ENCODE results near the gene ENDOG. TPM values are rescaled to one million over a fixed set of nuclear protein-coding genes. Genes with fewer than 3 reads are reported as not detected.
"Not testable (repeated sequence)": the region's sequence is repeated elsewhere in the genome, so short reads cannot be mapped to it uniquely, and the experiment has no call there.

ENDOG gene
- total RNA-seq, 2 experiments from 2014 or later, result 20.1 to 22.9 TPM

DNA sequence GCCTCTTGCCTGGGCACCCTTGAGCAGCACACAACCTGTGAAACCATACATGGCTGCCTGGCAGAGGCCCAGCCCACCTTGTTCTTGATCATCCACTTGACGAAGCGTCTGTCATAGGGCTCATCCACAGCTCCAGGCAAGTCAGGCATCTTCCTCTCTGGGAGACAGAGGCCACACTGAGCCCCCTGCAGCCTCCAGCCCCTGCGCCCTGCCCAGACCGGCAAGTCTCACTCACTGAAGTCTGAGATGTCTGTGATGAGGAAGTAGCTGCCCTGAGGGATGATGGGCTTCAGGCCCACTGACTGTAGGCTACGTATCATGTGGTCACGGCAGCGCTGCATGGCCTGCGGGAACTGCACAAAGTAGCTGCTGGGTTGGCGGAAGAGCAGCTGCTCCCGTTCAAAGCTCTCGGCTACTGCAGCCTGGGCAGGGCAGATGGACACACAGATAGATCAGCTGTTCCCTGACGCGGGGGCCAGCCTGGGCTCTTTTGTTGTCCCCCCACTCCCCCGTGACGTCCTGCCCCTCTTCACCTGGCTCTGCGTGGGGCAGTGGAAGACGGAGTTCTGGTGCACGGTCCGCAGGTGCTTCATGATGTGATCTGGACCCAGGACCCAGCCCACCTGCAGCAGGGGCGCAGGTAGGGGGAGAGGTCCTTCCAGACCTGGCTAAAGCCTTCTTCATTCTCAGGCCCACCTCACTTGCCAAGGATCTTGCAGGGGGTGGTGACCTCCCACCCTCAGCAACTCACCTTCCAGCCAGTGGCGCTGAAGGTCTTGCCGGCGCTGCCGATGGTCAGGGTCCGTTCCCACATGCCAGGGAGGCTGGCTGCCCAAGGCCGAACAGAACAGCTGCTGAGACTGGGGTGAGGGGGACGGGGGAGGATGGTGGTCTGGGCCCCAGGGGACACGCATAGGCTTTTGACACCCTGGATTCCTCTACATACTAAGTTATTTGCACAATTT lies 17.2 kb downstream of the ENDOG start:
- DNase-seq, result no peak
- Mint-ChIP-seq H3K27ac (no peak overlapping the region), H3K4me1 (no peaks in the 10 kb centered on the region), H3K27me3 (no peaks in the 10 kb centered on the region), H3K9me3 (no peaks in the 10 kb centered on the region), H3K36me3 (peaks cover 3% of the 10 kb centered on the region), H3K4me3 (no peak overlapping the region)

GRCh38 chr9:128836509-128837145 lies 18.3 kb downstream of the ENDOG start:
- Mint-ChIP-seq H3K4me1 (no peaks in the 10 kb centered on the region), H3K36me3 (peaks cover 3% of the 10 kb centered on the region), H3K4me3 (no peak overlapping the region), H3K27me3 (no peaks in the 10 kb centered on the region), H3K9me3 (no peaks in the 10 kb centered on the region), H3K27ac (no peak overlapping the region)
- no peak for DNase-seq

- H3K27ac Mint-ChIP-seq, result no peak overlapping the region
- H3K36me3 Mint-ChIP-seq, result peaks cover 5% of the 10 kb centered on the region
- H3K27me3 Mint-ChIP-seq, result no peaks in the 10 kb centered on the region
- H3K9me3 Mint-ChIP-seq, result no peaks in the 10 kb centered on the region
- H3K4me3 Mint-ChIP-seq, result no peak overlapping the region
- H3K4me1 Mint-ChIP-seq, result no peaks in the 10 kb centered on the region
- DNase-seq, result no peak
These were observed 20.0 kb downstream of the ENDOG start for GRCh38 chr9:128838338-128838737.

DNA sequence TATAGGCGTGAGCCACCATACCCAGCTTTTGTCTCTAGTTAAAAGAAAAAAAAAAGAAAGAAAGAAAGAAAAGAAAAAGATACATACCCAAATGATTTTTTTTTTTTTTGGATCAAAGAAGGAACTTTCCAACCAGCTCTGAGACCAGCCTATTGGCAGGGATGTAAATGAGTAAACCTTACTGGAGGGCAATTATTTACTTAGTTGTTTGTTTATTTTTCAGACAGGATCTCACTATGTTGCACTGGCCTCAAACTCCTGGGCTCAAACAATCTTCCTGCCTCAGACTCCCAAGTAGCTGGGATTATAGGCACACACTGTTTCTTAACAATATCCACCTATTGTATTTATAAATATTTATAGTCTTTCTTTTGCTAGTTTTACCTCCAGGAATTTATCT lies 22.2 kb downstream of the ENDOG start:
- Mint-ChIP-seq H3K4me3 (no peak overlapping the region), H3K9me3 (no peaks in the 10 kb centered on the region), H3K4me1 (no peaks in the 10 kb centered on the region), H3K27me3 (no peaks in the 10 kb centered on the region), H3K36me3 (peaks cover 2% of the 10 kb centered on the region), H3K27ac (no peak overlapping the region)
- no peak for DNase-seq

DNA sequence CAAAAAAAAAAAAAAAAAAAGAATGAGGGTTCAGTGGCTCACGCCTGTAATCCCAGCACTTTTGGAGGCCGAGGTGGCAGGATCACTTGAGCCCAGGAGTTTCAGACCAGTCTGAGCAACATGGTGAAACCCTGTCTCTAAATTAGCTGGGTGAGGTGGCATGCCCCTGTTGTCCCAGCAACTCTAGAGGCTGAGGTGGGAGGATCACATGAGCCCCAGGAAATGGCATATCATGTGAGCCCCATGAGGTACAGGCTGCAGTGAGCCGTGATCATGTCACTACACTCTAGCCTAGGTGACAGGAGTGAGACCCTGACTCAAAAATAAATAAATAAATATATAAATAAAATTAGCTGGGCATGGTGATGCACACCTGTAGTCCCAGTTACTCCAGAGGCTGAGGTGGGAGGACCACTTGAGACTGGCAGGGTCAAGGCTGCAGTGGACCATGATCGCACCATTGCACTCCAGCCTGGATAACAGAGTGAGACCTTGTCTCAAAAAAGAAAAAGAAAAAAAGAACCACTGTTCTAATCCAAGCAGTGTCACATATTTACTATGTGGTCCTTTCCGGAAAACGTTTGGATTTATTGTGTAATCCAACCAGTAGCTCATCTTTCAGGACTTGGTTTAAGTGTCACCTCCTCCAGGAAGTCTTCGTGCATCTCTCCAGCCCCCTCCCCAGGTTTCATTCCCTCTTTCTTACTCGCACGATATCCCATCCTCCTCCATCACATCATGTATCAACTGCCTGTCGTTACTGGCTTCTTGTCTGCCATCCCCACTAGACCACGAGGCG lies 23.6 kb downstream of the ENDOG start:
- Mint-ChIP-seq H3K4me1 (no peaks in the 10 kb centered on the region), H3K36me3 (peaks cover 2% of the 10 kb centered on the region), H3K4me3 (no peak overlapping the region), H3K27me3 (no peaks in the 10 kb centered on the region), H3K9me3 (no peaks in the 10 kb centered on the region), H3K27ac (no peak overlapping the region)
- DNase-seq, result no peak

- H3K27me3 Mint-ChIP-seq, H3K27ac Mint-ChIP-seq, H3K4me3 Mint-ChIP-seq, H3K4me1 Mint-ChIP-seq, H3K9me3 Mint-ChIP-seq, DNase-seq: not testable (repeated sequence)
- H3K36me3 Mint-ChIP-seq, result peaks cover 11% of the 10 kb centered on the region
These were observed 24.9 kb downstream of the ENDOG start for GRCh38 chr9:128843171-128843570.

- no peaks in the 10 kb centered on the region for H3K27me3 Mint-ChIP-seq
- no peak overlapping the region for H3K4me3 Mint-ChIP-seq
- H3K9me3 Mint-ChIP-seq, result peaks cover 3% of the 10 kb centered on the region
- H3K27ac Mint-ChIP-seq, result no peak overlapping the region
- H3K36me3 Mint-ChIP-seq, result peaks cover 17% of the 10 kb centered on the region
- H3K4me1 Mint-ChIP-seq, result no peaks in the 10 kb centered on the region
- no peak for DNase-seq
These were observed 27.1 kb downstream of the ENDOG start for GRCh38 chr9:128845186-128845931.

- Mint-ChIP-seq H3K4me3 (no peak overlapping the region), H3K36me3 (peaks cover 30% of the 10 kb centered on the region), H3K4me1 (no peaks in the 10 kb centered on the region), H3K9me3 (peaks cover 15% of the 10 kb centered on the region), H3K27ac (no peak overlapping the region), H3K27me3 (no peaks in the 10 kb centered on the region)
- no peak for DNase-seq
These were observed 28.4 kb downstream of the ENDOG start for GRCh38 chr9:128846680-128847030.

- Mint-ChIP-seq H3K9me3 (peaks cover 15% of the 10 kb centered on the region), H3K4me1 (no peaks in the 10 kb centered on the region), H3K27me3 (no peaks in the 10 kb centered on the region), H3K36me3 (peaks cover 28% of the 10 kb centered on the region), H3K27ac (no peak overlapping the region), H3K4me3 (no peak overlapping the region)
- no peak for DNase-seq
These were observed 29.5 kb downstream of the ENDOG start for GRCh38 chr9:128847803-128848202.

- peaks cover 15% of the 10 kb centered on the region for H3K9me3 Mint-ChIP-seq
- peaks cover 28% of the 10 kb centered on the region for H3K36me3 Mint-ChIP-seq
- H3K27me3 Mint-ChIP-seq, H3K4me1 Mint-ChIP-seq, DNase-seq, H3K27ac Mint-ChIP-seq, H3K4me3 Mint-ChIP-seq: not testable (repeated sequence)
These were observed 32.7 kb downstream of the ENDOG start for GRCh38 chr9:128851024-128851423.

GRCh38 chr9:128851779-128852600 lies 33.7 kb downstream of the ENDOG start:
- not testable (repeated sequence) for H3K27ac Mint-ChIP-seq, H3K4me1 Mint-ChIP-seq, DNase-seq, H3K4me3 Mint-ChIP-seq, H3K27me3 Mint-ChIP-seq
- Mint-ChIP-seq H3K9me3 (peaks cover 15% of the 10 kb centered on the region), H3K36me3 (peaks cover 28% of the 10 kb centered on the region)

DNA sequence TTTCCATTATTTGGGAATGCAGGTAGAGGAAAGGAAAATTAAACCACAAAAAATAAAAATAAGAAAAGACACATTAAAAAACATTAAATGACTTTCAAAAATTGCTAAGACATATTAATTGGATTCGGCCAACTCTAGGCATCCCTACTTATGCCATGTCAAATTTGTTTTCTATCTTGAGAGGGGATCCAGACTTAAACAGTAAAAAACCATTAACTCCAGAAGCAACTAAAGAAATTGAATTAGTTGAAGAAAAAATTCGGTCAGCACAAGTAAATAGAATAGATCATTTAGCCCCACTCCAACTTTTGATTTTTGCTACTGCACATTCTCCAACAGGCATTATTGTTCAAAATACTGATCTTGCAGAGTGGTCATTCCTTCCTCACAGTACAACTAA lies 34.3 kb downstream of the ENDOG start:
- H3K27me3 Mint-ChIP-seq, H3K4me1 Mint-ChIP-seq, H3K4me3 Mint-ChIP-seq, H3K27ac Mint-ChIP-seq, DNase-seq: not testable (repeated sequence)
- peaks cover 15% of the 10 kb centered on the region for H3K9me3 Mint-ChIP-seq
- H3K36me3 Mint-ChIP-seq, result peaks cover 24% of the 10 kb centered on the region

GRCh38 chr9:128854454-128854853 lies 36.2 kb downstream of the ENDOG start:
- H3K4me1 Mint-ChIP-seq, H3K27ac Mint-ChIP-seq, DNase-seq, H3K4me3 Mint-ChIP-seq, H3K27me3 Mint-ChIP-seq: not testable (repeated sequence)
- H3K36me3 Mint-ChIP-seq, result peaks cover 18% of the 10 kb centered on the region
- peaks cover 15% of the 10 kb centered on the region for H3K9me3 Mint-ChIP-seq

- not testable (repeated sequence) for DNase-seq, H3K4me3 Mint-ChIP-seq, H3K27me3 Mint-ChIP-seq, H3K27ac Mint-ChIP-seq, H3K9me3 Mint-ChIP-seq, H3K36me3 Mint-ChIP-seq, H3K4me1 Mint-ChIP-seq
These were observed 40.2 kb downstream of the ENDOG start for GRCh38 chr9:128858476-128858875.
